ENCODE data around the gene KCNC1.

- TF ChIP-seq RAD21 (conservative IDR thresholded peaks at IDR 0.05 in 1 of 2, IDR thresholded peaks at IDR 0.05 in 1 of 2), result no peak
- no peak for TF ChIP-seq POLR2A (IDR thresholded peaks at IDR 0.05; ENCODE audit: low read length)
- no peak for TF ChIP-seq CBX2 (IDR thresholded peaks at IDR 0.05; ENCODE audit: borderline replicate concordance, low read depth)
These were observed 47.6 kb downstream of the KCNC1 start for GRCh38 chr11:17782145-17782544.

All from A549 (cell line).